Stimulated activated naive CD4-positive, alpha-beta T cell (primary cell): ENCODE data around the gene C2.

Source experiments
- DNase-seq, 6 experiments: peaks; one replicate each; lab custom pipeline; 2025; lab: John Stamatoyannopoulos, UW

The C2 gene

GRCh38 chr6:31927242-31927862 is at the start of gene C2:
Gene C2 (plus strand): TSS chr6:31927717. CDS start chr6:31927753, 36 bp downstream.
- DNase-seq: no peak

GRCh38 chr6:31878222-31878621 is 49.3 kb upstream of the C2 start:
- no peak for DNase-seq

DNA sequence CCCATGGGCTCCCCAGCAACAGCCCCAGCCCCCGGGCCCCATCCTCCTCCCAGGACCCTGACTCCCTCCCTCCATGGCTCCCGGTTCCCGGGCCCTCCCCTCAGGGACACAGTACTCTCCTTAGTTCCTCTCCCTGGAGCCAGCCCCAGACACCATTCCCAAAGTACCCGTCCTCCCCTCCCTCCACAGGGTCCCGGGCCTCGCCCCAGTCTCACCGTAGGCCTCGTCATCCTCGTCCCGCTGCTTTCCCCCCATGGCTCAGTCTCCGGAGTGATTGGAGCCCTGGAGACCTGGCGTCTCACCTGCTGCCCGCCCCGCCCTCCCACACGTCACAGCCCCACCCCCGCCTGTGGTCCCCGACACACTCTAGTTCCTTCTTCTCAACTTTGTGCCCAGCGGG is 48.8 kb upstream of the C2 start, which contains the start of gene SLC44A4:
Gene SLC44A4 (minus strand): TSS at position 272 of the 400 bp plus-strand sequence. CDS start 17 bp downstream, at position 255.
- DNase-seq: no peak

DNA sequence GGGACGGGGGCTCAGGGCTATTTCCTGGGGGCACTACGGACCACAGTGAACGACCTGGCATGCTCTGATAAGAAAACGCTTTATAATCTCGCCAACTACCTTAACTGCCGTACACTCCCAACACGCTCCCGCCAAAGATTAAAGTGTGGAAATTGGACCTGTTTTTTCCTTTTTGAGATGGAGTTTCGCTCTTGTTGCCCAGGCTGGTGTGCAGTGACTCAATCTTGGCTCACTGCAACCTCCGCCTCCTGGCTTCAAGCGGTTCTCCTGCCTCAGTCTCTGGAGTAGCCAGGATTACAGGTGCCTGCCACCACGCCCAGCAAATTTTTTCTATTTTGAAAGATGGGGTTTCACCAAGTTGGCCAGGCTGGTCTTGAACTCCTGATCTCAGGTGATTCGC is 48.4 kb upstream of the C2 start:
- DNase-seq: no peak

DNA sequence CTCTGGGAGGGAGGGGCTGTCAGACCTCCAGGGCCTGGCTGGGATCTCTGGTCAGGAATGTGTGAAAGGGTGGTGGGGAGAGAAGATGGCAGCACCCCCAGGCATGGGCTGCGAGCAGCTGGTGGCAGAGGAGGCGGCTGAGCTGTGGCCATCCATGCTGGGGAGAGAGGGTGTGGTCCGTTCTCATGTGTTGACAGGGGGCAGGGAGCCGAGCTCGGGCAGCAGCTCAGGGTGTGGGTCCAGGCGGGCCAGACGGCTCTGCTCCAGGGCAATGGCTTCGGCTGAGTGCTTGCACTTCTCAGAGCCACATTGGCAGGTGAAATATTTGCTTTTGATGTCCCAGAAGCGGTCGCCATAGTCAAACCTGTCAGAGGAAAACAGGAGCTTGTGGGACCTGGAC is 47.6 kb upstream of the C2 start:
- DNase-seq: no peak

DNA sequence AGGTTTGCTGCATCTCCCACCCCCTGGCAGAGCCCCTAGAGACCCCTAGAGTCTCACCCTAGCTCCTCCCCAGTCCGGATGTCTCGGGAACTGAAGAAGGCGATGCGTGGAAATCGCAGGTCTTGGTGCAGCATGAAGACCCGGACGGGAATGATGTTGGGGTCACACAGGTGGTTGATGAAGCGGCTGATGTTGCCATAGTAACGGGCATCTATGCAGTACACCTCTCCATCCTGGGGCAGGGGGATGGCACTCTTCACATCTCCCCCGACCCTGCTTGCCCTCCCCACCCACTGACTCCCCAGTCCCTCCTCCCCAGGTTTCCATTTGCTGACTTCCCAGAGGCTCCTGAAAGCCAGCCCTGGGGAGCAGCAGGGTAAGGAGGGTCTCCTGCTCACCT is 46.9 kb upstream of the C2 start:
- DNase-seq: no peak

DNA sequence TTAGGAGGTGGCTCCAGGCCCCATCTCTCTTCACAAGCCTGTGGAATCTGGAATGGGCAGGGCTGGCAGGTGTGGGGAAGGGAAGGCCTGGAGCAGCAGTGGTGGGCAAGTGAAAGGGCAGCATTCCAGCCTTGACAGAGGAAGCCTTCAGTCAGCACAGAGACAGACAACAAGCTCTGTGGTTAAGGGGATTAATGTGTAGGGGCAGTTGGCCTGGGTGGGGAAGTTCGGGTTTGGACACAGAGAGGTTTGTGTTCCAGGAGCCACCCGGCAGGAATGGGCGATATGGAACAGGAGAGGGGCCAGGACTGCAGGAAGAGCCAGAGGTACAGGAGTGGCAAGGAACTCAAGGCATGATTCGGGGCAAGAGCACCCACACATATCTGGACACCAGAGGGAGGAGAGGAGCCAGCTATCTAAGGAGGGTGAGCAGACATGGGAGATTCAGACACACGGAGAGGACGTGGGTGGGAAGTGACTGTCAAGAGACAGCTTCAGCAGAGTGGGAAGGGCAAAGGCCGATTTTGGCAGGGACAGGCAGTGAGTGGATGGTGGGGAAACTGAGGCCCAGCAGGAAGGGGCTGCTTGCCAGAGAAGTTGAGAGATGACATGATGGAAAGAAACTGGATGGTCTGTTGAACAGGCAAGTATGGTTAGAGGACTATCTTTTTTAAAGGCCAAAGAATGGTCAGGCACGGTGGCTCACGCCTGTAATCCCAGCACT is 46.2 kb upstream of the C2 start:
- no peak for DNase-seq

GRCh38 chr6:31882344-31882743 is 45.2 kb upstream of the C2 start:
- no peak for DNase-seq

DNA sequence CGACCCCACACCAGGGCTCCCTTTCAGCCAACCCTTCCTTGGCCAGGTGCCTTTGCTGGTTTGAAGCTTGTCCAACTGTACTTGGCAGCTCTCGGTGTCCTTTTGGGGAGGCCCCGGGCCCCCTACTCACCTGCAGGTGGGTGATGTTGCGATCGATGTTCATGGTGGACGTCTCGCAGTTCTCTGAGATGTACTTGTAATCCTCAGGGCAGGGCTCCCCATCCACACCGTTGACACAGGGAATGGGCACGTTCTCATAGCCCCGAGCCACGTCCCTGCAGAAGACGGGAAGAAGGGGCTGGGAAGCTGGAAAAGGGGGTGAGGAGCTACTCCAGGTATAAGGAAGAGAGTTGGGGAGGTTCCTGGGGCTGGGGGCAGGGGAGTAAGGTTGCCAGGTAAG is 43.8 kb upstream of the C2 start:
- no peak for DNase-seq

- no peak for DNase-seq
These were observed 42.9 kb upstream of the C2 start for GRCh38 chr6:31884528-31885035.

- no peak for DNase-seq
These were observed 41.0 kb upstream of the C2 start for GRCh38 chr6:31886541-31886991.

- DNase-seq: no peak
These were observed 40.1 kb upstream of the C2 start for GRCh38 chr6:31887173-31888007.

DNA sequence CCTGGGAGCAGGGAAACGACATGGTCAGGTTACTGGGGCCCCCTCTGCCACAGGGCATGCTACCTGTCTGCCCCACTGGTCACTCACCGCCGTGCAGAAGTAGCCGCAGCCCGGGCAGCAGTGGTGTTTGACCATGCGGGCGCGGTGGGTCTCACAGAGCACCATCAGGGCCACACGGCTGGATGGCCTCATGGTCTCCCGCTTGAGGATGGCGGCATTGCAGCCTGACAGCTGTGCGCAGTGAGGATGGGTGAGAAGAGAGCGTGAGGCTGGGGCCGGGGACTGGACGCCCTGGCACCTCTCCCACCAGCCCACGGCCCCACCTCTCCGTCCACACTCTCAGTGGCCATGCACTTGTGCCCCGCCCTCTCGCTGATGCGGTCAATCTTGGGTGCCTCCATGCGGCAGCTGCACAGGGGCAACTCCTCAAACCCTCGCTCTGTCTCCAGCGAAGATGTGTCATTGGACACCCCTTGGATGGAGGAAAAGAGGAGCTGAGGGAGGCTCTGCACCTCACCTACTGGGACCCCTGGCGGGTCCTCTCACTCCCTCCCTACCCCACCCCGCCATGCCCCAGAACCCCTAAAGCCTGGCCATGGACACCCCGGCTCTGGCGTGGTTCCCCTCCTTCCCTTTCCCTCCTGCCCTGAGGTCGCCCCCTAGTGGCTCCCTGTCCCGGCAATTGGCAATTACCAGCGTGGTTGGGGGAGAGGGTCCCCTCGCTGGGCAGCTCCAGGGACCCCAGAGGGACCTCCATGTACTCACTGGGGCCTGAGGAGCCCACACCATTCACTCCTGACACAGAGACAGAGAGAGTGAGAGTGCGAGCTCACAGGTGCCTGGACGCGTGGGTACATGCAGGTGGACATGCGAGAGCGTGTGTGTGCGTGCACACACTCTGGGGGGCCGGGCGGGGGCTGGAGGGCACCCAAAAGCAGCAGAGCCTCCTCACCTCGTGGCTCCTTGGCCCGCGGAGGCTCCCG is 39.0 kb upstream of the C2 start:
- DNase-seq: peak; percentile 17 to 51 (median 40)

- no peak for DNase-seq
These were observed 38.1 kb upstream of the C2 start for GRCh38 chr6:31889331-31889972.

- no peak for DNase-seq
These were observed 34.7 kb upstream of the C2 start for GRCh38 chr6:31892821-31893220.

DNA sequence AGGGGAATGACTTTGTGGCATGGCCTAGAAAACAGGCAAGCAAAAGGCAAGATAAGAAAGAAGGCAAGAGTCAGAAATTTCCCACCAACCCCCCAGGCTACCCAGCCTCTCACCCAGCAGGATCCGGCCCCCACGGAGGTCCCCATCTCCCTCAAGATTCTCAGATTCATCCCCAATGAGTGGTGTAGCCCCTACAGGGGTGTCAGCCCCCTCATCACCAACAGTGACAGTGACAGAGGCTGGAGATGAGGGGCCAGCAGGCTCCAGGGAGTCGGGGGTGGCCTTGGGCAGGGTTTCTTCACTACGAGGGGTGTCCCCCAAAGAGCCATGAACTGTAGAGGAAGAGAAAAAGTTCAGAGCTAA is 31.0 kb upstream of the C2 start:
- DNase-seq: peak in 1 of 6 experiments; percentile 37

DNA sequence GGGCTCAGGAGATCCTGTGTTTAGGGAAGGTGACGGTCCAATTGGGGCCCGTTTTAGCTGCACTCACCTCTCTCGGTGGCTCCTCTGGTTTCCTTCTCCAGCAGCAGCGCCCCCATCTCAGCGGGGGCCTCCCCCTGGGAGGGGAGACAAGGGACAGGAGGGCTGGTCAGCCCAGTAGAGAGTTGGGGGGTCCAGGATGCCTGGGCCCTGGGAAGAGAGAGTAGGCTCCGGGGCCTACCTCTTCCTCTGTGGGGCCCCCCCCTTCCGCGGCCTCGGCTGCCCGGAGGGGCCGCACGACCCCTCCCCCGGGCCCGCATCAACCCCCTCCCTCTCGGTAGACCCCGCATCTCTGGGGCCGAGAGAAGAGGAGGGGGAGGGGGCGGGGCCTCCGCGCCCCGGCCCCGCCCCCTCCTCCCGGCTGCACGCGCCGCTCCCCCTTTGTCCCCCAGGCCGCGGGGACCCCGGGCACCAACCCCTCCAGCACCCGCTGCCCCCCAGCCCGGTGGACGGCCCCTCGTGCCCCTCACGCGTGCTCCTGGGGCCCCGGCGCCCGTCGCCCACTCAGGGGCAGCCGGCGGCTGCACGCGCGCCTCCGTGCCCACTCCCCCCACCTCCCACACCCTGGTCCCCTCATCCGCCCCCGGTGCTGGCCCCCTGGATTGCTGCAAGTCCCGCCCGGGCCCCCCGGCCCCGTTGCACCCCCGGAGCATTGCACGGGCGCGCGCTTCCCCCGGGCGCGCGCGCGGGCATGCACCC is 30.5 kb upstream of the C2 start:
- peak in 2 of 6 experiments; percentile 37 to 40 for DNase-seq

DNA sequence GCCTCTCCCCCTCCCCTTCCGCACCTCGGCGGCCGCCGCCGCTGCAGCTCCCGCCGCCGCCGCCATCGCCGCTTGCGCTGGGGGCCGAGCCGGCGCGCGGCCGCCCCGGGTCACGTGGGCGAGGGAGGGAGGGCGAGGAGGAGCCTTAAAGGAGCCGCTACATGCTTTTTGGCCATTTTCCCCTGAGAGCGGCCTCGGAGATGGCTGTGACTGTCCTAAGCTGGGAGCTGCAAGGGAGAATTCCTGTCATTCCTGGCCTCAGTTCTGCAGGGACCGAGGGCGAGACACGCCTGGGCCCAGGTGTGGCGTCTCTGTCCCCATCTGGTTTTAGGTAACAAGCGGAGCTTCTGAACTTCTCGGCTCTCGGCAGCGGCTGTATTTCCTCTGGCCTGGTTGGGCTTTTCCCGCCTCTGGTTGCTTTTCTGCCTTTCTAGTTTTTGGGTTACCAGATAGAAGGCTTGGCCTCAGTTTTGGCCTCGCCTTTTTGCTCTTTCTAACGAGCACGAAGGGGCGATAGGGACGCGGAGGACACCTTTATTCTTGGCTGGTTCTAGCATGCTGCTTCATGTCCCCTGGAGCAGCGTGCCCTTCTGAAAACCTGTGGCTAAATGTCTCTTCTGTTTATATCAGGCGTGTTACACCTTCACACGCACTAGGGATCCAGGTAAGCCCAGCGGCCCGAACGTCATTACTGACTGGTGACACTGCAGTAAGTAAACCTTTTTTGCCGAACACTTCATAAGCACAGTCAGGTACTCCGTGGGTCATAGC is 29.7 kb upstream of the C2 start, which contains the start of gene EHMT2:
Gene EHMT2 (minus strand): TSS at position 87 of the 771 bp plus-strand sequence. CDS start 21 bp downstream, at position 66.
- DNase-seq: peak; percentile 66 to 85 (median 79)
